HL-60/S4 treated with phorbol 12-myristate 13-acetate at 8.2 ng/mL for 4 days and 3 days (cell line): ENCODE results near the gene ADAMTS2.

Experiments used
- in situ Hi-C: fragments of 300-500 bp; cut with MboI; formaldehyde crosslinking; loops from 2 replicates; pipeline ENCODE4 v1.15.0; 2022; ENCODE audit warnings: low sequenced_read_pairs

Gene ADAMTS2

GRCh38 chr5:179166171-179166885, 178.9 kb downstream of the ADAMTS2 start:
- in situ Hi-C loops, result no loop called here

- in situ Hi-C loops, result no loop called here
Observed at GRCh38 chr5:179165421-179166170, 179.7 kb downstream of the ADAMTS2 start.

- in situ Hi-C loops, result no loop called here
Observed at GRCh38 chr5:179164331-179165311, 180.6 kb downstream of the ADAMTS2 start.

DNA sequence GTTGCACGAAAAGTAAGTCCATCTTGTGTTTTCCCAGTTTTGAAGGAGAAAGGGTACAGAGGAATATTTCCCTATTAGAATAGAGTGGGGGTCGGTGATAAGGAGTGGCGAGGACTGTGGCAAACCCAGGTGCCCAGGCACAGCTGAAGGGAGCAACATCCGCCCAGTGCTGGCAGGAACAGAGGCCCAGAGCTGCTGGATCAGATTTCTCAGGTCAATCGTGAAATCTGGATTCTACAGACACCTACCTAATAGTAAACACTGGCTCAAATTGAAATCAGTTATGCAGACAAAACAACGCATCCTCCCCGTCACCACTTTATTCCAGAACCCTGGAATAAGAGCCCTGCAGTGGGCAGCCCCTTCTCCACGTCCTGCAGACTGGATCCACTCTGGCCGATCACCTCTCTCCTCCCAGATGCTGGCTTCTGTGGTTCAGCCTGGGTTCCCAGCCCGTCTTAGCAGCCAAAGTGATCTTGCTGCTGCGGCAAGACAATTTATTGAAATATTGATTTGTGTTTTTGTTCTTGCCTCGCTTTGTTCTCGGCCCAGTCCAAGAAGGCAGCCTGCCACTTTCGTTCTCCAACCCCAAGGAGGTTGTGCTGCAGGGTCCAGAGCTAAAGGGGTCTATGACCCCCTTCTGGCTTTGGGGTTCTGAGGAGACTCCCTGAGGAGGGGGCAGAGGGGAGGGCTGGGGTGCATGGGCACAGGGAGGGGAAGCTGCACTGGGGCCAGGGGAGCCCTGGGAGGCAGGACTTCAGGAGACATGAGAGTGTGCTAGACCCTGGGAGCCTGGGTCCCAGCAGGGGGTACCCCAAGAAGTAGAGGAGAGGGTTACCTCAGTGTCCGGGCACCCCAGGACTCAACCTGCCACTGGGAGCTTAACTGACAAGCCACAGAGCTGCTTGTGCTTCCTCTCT, 181.8 kb downstream of the ADAMTS2 start:
- in situ Hi-C loops, result no loop called here

DNA sequence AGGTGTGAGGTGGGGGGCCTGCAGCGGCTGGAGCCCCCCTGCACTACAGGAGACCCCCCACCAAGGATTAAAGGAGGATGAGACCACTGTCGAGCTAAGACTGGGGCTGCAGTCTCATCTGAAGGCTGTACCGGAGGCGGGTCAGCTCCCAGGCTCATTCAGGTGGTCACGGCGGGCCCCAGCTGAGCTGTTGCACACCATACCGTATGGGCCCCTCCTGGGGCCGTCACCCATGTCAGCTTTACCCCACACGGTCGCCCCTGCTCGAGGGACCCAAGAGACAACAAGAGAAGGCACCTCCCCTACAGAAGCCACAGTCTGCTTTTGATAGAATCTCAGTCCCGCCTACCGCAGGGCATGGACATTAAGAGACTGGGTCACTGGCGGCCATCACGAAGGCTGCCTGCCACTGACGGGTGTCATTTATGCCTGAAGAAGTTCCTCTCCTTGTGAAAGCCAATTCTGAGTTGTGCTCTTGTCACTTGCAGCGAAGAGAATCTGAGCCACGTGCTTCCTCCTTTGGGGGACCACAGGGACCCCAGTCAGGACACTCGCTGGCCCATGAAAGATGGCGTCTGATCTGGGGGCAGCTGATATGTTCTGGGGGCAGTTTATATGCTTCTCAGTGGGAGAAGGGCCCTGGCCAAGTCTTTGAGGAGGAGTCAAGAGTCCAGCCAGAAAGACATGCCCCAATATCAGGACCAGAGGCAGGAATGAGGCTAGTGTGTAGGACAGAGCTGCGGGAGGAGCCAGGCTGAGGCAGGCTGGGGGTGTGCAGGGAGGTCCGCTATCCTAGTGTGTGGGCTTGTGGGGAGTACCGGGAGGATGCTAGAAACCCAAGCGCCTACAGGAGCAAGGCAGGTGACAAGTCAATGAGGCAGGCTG, 182.7 kb downstream of the ADAMTS2 start:
- in situ Hi-C loops, result no loop called here

DNA sequence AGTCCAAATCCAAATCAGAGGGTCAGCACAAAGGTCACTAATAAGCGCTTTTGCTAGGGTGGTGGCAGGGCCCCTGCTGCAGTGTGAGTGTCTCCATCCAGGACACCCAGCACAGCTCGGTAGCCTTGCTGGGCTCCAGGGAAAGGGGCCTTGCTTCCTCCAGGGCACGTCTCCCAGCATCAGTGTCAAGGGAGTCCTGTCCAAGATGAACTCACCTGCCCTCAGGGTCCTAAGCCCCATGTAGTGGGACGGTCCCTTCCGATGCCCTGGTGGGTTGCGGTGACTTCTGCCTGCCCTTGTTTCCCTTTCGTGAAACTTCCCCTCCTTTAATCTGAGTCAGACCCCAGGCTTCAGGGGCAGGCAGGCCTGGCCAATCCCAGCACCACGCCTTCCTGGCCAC, 183.4 kb downstream of the ADAMTS2 start:
- in situ Hi-C loops, result no loop called here

DNA sequence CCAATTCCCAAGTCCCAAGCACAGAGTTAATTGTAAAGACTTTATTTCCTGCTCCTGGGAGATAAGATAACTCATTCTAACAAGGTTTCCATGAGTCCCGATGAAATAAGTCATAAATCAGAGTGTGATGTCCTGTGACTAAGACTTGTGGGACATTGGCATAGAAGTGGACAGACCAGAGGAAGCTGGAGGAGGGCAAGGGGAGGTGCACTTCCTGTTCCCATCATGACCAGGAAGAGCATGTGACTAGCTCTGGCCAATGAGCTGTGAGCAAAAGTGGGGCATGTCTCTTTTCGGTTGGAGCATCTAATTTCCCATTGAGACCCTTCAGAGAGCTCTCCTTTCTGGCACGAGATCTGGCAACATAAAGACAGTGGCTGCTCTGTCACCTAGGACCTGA, 184.7 kb downstream of the ADAMTS2 start:
- in situ Hi-C loops, result no loop called here

GRCh38 chr5:179158556-179158955, 186.7 kb downstream of the ADAMTS2 start:
- in situ Hi-C loops, result no loop called here

GRCh38 chr5:179154991-179155955, 190.0 kb downstream of the ADAMTS2 start:
- in situ Hi-C loops, result no loop called here

- in situ Hi-C loops, result no loop called here
Observed at GRCh38 chr5:179154346-179154990, 190.8 kb downstream of the ADAMTS2 start.

DNA sequence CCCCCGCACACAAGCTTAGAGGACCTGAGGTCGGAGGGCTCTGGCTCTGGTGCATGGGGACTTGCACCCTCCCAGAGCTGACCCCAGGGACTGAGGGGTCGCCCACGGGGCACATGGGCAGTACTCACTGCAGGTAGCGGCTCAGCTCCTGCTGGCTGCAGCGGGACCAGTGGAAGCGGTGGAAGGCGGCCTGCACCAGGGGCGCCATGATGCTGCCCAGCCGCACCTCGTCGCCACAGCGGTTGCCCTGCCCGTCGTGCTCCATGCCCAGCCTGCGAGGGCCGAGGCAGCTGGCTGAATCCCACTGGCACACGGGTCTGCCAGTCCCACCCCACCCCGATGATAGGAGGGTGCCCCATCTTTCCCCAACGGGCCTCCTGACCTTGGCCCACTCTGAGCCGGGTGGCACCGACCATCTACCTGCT, 191.3 kb downstream of the ADAMTS2 start:
- in situ Hi-C loops, result no loop called here

- in situ Hi-C loops, result no loop called here
Observed at GRCh38 chr5:179153341-179153901, 191.8 kb downstream of the ADAMTS2 start.

GRCh38 chr5:179152941-179153340, 192.3 kb downstream of the ADAMTS2 start:
- in situ Hi-C loops, result no loop called here

GRCh38 chr5:179152144-179152895, 192.9 kb downstream of the ADAMTS2 start:
- in situ Hi-C loops, result no loop called here

GRCh38 chr5:179151286-179152118, 193.8 kb downstream of the ADAMTS2 start:
- in situ Hi-C loops, result no loop called here

DNA sequence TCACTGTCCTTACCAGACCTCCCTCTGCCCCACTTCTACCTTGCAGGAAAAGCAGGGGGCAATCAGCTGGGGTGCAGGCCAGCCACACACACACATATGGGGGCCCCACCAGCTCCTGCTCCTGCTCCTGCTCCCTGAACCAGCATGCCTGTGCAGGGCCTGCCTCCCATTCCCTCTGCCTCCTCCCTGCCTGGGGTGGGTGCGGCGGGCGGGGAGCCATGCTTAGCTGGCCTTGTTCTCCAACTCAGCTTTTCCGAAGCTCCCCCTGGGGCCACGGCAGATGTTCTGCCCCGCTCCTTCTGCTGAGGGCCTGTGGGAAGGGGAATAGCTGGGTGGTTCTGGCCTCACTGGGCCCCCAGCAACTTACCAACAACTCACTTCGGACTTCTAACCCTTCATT, 195.2 kb downstream of the ADAMTS2 start:
- in situ Hi-C loops, result no loop called here
